SU-DHL-6 (cell line): ENCODE data around the gene WWOX.

Source experiments
- H2AFZ ChIP-seq: fragments of 200-600 bp; sonication (generic); 2 replicates; pipeline ENCODE4 v1.6.1; 2014; ENCODE audit warnings: low read depth, mild to moderate bottlenecking, moderate library complexity, mixed read lengths, antibody characterized with exemption, low read length; ENCODE audit not compliant: severe bottlenecking
- H3F3A ChIP-seq: fragments of 200-600 bp; shearing (Covaris generic); 2 replicates; pipeline ENCODE4 v1.6.0; 2016; ENCODE audit warnings: antibody characterized with exemption, mild to moderate bottlenecking; ENCODE audit not compliant: insufficient read depth
- H3K27ac ChIP-seq: fragments of 200-600 bp; sonication (generic); 2 replicates; pipeline ENCODE4 v1.5.1; 2016; ENCODE audit warnings: low read depth, mild to moderate bottlenecking, low read length, moderate library complexity, mixed read lengths
- H3K27me3 ChIP-seq: fragments of 200-600 bp; sonication (generic), shearing (Covaris generic); 2 replicates; pipeline ENCODE4 v1.6.0; 2014; ENCODE audit warnings: mild to moderate bottlenecking, low read length
- H3K36me3 ChIP-seq: fragments of 200-600 bp; sonication (generic); 2 replicates; pipeline ENCODE4 v1.6.1; 2014; ENCODE audit warnings: mild to moderate bottlenecking, low read length, mixed read lengths
- H3K4me2 ChIP-seq: fragments of 300-600, 200-600 bp; shearing (Covaris generic), sonication (generic); 2 replicates; pipeline ENCODE4 v1.6.0; 2014; ENCODE audit warnings: low read length, low read depth, mild to moderate bottlenecking; ENCODE audit not compliant: poor library complexity, severe bottlenecking
- H3K4me3 ChIP-seq: fragments of 200-600 bp; sonication (generic); 2 replicates; pipeline ENCODE4 v1.5.1; 2014; ENCODE audit warnings: antibody characterized with exemption, low read length, mild to moderate bottlenecking, mixed read lengths; ENCODE audit not compliant: insufficient read depth, poor library complexity, severe bottlenecking
- H3K79me2 ChIP-seq: fragments of 200-600 bp; sonication (generic); 2 replicates; pipeline ENCODE4 v1.6.1; 2014; ENCODE audit warnings: mild to moderate bottlenecking, low read length, moderate library complexity; ENCODE audit not compliant: insufficient read depth
- H3K9ac ChIP-seq: fragments of 200-600 bp; sonication (generic); 2 replicates; pipeline ENCODE4 v1.7.0; 2014; ENCODE audit warnings: mild to moderate bottlenecking, low read length
- H3K9me2 ChIP-seq: fragments of 200-600 bp; sonication (generic); replicated peaks from 2 replicates; pipeline ENCODE4 v1.6.1; 2014; ENCODE audit warnings: low read length; ENCODE audit not compliant: insufficient read depth
- H3K9me3 ChIP-seq: fragments of 200-600 bp; sonication (generic); 2 replicates; pipeline ENCODE4 v1.6.1; 2014; ENCODE audit warnings: low read length, mixed read lengths; ENCODE audit not compliant: insufficient read depth
- H4K20me1 ChIP-seq: fragments of 200-600 bp; sonication (generic); 2 replicates; pipeline ENCODE4 v1.6.1; 2014; ENCODE audit warnings: low read depth, mild to moderate bottlenecking, antibody characterized with exemption, low read length, moderate library complexity, mixed read lengths
- EZH2phosphoT487 ChIP-seq: fragments of 200-600 bp; sonication (generic), shearing (Covaris generic); conservative IDR thresholded peaks from 2 replicates; pipeline ENCODE4 v1.6.1; 2018; ENCODE audit warnings: mild to moderate bottlenecking, antibody characterized with exemption, low read length, moderate library complexity, mixed read lengths
- TF ChIP-seq, protein P1 (sequence below): fragments of 200-600 bp; sonication (generic); IDR thresholded peaks from one replicate; pipeline ENCODE4 v1.5.1; 2017; ENCODE audit warnings: antibody characterized with exemption, mild to moderate bottlenecking, low read length, moderate library complexity; ENCODE audit not compliant: insufficient read depth, poor library complexity, severe bottlenecking

WWOX gene

GRCh38 chr16:78799429-78799828 lies 700.0 kb downstream of the WWOX start:
- Histone ChIP-seq H3F3A (no peaks in the 10 kb centered on the region), H3K9me3 (no peaks in the 10 kb centered on the region), H3K27me3 (no peaks in the 10 kb centered on the region), H2AFZ (no peak overlapping the region), H3K9ac (no peak overlapping the region), H4K20me1 (no peaks in the 10 kb centered on the region), H3K4me2 (no peak overlapping the region), H3K36me3 (no peaks in the 10 kb centered on the region), H3K27ac (no peak overlapping the region), H3K9me2 (no peaks in the 10 kb centered on the region), H3K4me3 (no peak overlapping the region), H3K79me2 (no peaks in the 10 kb centered on the region)
- TF ChIP-seq, protein P1, sequence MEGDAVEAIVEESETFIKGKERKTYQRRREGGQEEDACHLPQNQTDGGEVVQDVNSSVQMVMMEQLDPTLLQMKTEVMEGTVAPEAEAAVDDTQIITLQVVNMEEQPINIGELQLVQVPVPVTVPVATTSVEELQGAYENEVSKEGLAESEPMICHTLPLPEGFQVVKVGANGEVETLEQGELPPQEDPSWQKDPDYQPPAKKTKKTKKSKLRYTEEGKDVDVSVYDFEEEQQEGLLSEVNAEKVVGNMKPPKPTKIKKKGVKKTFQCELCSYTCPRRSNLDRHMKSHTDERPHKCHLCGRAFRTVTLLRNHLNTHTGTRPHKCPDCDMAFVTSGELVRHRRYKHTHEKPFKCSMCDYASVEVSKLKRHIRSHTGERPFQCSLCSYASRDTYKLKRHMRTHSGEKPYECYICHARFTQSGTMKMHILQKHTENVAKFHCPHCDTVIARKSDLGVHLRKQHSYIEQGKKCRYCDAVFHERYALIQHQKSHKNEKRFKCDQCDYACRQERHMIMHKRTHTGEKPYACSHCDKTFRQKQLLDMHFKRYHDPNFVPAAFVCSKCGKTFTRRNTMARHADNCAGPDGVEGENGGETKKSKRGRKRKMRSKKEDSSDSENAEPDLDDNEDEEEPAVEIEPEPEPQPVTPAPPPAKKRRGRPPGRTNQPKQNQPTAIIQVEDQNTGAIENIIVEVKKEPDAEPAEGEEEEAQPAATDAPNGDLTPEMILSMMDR, result no peak
- TF ChIP-seq EZH2phosphoT487, result no peak

GRCh38 chr16:78800523-78800922 lies 701.1 kb downstream of the WWOX start:
- Histone ChIP-seq H3K36me3 (no peaks in the 10 kb centered on the region), H3K9ac (no peak overlapping the region), H4K20me1 (no peaks in the 10 kb centered on the region), H2AFZ (no peak overlapping the region), H3K9me2 (no peaks in the 10 kb centered on the region), H3K79me2 (no peaks in the 10 kb centered on the region), H3K4me2 (no peak overlapping the region), H3K4me3 (no peak overlapping the region), H3K27ac (no peak overlapping the region), H3F3A (no peaks in the 10 kb centered on the region), H3K9me3 (no peaks in the 10 kb centered on the region), H3K27me3 (no peaks in the 10 kb centered on the region)
- no peak for TF ChIP-seq EZH2phosphoT487
- TF ChIP-seq, protein P1, result no peak

DNA sequence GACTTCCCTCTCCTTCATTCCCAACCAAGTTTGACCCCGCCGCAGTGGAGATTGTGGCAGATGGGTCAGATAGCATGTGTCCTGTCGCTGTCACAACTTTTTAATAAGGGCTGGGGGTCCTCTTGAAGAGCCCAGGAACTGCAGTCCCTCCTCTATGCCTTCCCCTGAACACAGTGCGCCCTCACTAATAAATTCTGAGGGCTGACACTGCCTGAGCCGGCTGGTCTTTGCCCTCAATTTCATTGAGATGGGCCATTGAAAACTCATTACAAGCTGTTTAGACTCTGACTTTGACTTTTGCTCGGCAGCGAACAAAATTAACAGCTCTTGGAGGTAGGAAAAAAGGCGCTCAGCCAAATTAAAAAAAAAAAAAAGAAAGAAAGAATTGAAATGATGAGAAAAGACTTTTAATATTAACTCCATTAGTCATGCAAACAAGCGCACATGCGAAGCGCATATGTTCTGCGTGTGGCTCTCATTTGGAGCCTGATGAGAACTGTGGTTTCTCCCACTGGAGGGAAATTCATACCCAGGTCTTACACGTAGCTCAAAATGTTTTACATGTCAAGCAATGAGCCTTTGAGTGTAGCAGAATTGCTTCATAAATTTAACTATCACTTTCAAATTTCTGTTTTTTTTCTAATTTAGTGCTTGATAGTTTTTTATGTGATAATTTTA lies 704.7 kb downstream of the WWOX start:
- Histone ChIP-seq H3K79me2 (no peaks in the 10 kb centered on the region), H3K9me2 (no peaks in the 10 kb centered on the region), H3K4me3 (no peak overlapping the region), H4K20me1 (no peaks in the 10 kb centered on the region), H3F3A (no peaks in the 10 kb centered on the region), H2AFZ (no peak overlapping the region), H3K4me2 (no peak overlapping the region), H3K27me3 (no peaks in the 10 kb centered on the region), H3K36me3 (no peaks in the 10 kb centered on the region), H3K27ac (no peak overlapping the region), H3K9ac (no peak overlapping the region), H3K9me3 (no peaks in the 10 kb centered on the region)
- TF ChIP-seq EZH2phosphoT487, result no peak
- TF ChIP-seq, protein P1, result no peak
